Liver (tissue), 9 donors: ENCODE measurements around the gene CACNB4. TPM values are rescaled to one million over a fixed set of nuclear protein-coding genes. Genes with fewer than 3 reads are reported as not detected.

Experiments
- DNase-seq: peaks from one replicate; pipeline ENCODE4 v3.0.0-alpha.2; 2017; ENCODE audit warnings: low spot score
- H3K27ac ChIP-seq, 2 donors: one replicate each; pipeline ENCODE4 v1.7.0; 2013; ENCODE audit warnings: inconsistent platforms in 2 of 2, low read length in 2 of 2, control low read depth in 1 of 2, low read depth in 1 of 2, mild to moderate bottlenecking in 1 of 2
- H3K27me3 ChIP-seq, 4 donors: one replicate each; pipeline versions ENCODE4 v1.6.1 to v1.7.0; 2013; ENCODE audit warnings: low read length in 3 of 4, inconsistent platforms in 1 of 4, mild to moderate bottlenecking in 1 of 4, moderate library complexity in 1 of 4; ENCODE audit not compliant: control insufficient read depth in 4 of 4, insufficient read depth in 4 of 4
- H3K36me3 ChIP-seq, 4 donors: one replicate each; pipeline versions ENCODE4 v1.6.1 to v1.7.0; 2013; ENCODE audit warnings: low read length in 3 of 4, mild to moderate bottlenecking in 3 of 4, low read depth in 1 of 4, moderate library complexity in 1 of 4; ENCODE audit not compliant: control insufficient read depth in 4 of 4, insufficient read depth in 3 of 4
- H3K4me1 ChIP-seq, 4 donors: one replicate each; pipeline versions ENCODE4 v1.6.1 to v1.7.0; 2013; ENCODE audit warnings: low read length in 3 of 4, mild to moderate bottlenecking in 3 of 4, moderate library complexity in 1 of 4; ENCODE audit not compliant: control insufficient read depth in 4 of 4, insufficient read depth in 4 of 4
- H3K4me3 ChIP-seq, 3 donors: one replicate each; pipeline versions ENCODE4 v1.6.1 to v1.7.0; 2013; ENCODE audit warnings: low read length in 3 of 3, control low read depth in 1 of 3, low read depth in 1 of 3, mild to moderate bottlenecking in 1 of 3
- H3K9ac ChIP-seq, 2 donors: one replicate each; pipeline ENCODE4 v1.7.0; 2013; ENCODE audit warnings: low read length in 2 of 2, mild to moderate bottlenecking in 2 of 2, moderate library complexity in 2 of 2, control low read depth in 1 of 2, low read depth in 1 of 2
- H3K9me3 ChIP-seq, 4 donors: one replicate each; pipeline versions ENCODE4 v1.6.1 to v1.7.0; 2013; ENCODE audit warnings: low read length in 3 of 4; ENCODE audit not compliant: control insufficient read depth in 4 of 4
- ATF3 ChIP-seq: IDR thresholded peaks from 2 replicates; pipeline ENCODE4 v1.6.1; 2016; ENCODE audit warnings: antibody characterized with exemption
- CTCF ChIP-seq: fragments of 150-350 bp; IDR thresholded peaks from 2 replicates; pipeline ENCODE4 v1.5.1; 2017; ENCODE audit warnings: improper control_type of control experiment, low read depth, low read length; ENCODE audit not compliant: missing input control
- EGR1 ChIP-seq, 2 donors: IDR thresholded peaks; 2 replicates each; pipeline ENCODE4 v1.6.1; 2016 to 2018; ENCODE audit warnings: antibody characterized with exemption in 2 of 2, low read depth in 2 of 2
- GABPA ChIP-seq, 2 donors: IDR thresholded peaks in 1 of 2; conservative IDR thresholded peaks in 1 of 2; 2 replicates each; pipeline ENCODE4 v1.6.1; 2016; ENCODE audit warnings: antibody characterized with exemption in 2 of 2, mild to moderate bottlenecking in 1 of 2, moderate library complexity in 1 of 2
- HNF4A ChIP-seq, 2 donors: conservative IDR thresholded peaks; 2 replicates each; pipeline ENCODE4 v1.6.1; 2016; ENCODE audit warnings: antibody characterized with exemption in 2 of 2, mild to moderate bottlenecking in 2 of 2
- HNF4G ChIP-seq: IDR thresholded peaks from 2 replicates; pipeline ENCODE4 v1.6.1; 2016; ENCODE audit warnings: antibody characterized with exemption
- JUND ChIP-seq, 2 donors: IDR thresholded peaks; 2 replicates each; pipeline ENCODE4 v1.6.1; 2016; ENCODE audit warnings: antibody characterized with exemption in 2 of 2
- MAX ChIP-seq: IDR thresholded peaks from 2 replicates; pipeline ENCODE4 v1.6.1; 2016; ENCODE audit warnings: antibody characterized with exemption
- NR2F2 ChIP-seq: IDR thresholded peaks from 2 replicates; pipeline ENCODE4 v1.6.1; 2016; ENCODE audit warnings: antibody characterized with exemption
- RAD21 ChIP-seq, 2 donors: IDR thresholded peaks; 2 replicates each; pipeline ENCODE4 v1.6.1; 2016; ENCODE audit warnings: antibody characterized with exemption in 2 of 2, mild to moderate bottlenecking in 2 of 2
- RXRA ChIP-seq, 2 donors: IDR thresholded peaks; 2 replicates each; pipeline ENCODE4 v1.6.1; 2017 to 2018; ENCODE audit warnings: antibody characterized with exemption in 2 of 2, mild to moderate bottlenecking in 1 of 2
- SP1 ChIP-seq: IDR thresholded peaks from 2 replicates; pipeline ENCODE4 v1.6.1; 2018; ENCODE audit warnings: antibody characterized with exemption, mild to moderate bottlenecking
- TAF1 ChIP-seq: conservative IDR thresholded peaks from 2 replicates; pipeline ENCODE4 v1.6.1; 2016; ENCODE audit warnings: antibody characterized with exemption, mild to moderate bottlenecking
- WGBS: extraction: QIAGEN DNeasy Blood & Tissue Kit; methylation state at CpG from one replicate; pipeline ENCODE4 v1.1.7; 2013; 5-methylcytosine and 5-hydroxymethylcytosine counted together
- polyA plus RNA-seq, 2 donors: library from polyadenylated mRNA; stranded (reverse) in 1 of 2; unstranded in 1 of 2; fragments of 200-250 nt in 1 of 2; fragments of >200 nt in 1 of 2; fragmentation: Nextera tagmentation in 1 of 2; extraction: Ambion mirVana in 1 of 2; gene quantifications; one replicate each; pipeline versions ENCODE4 v1.2.1 to v1.2.3, GENCODE V29; 2013 to 2015
- total RNA-seq, 2 donors: library from RNA; depleted of rRNA; stranded (reverse); fragments of >200 nt; gene quantifications; one replicate each; pipeline ENCODE4 v1.2.3, GENCODE V29; 2014
- TF ChIP-seq, protein P1 (sequence below): IDR thresholded peaks from 2 replicates; pipeline ENCODE4 v1.6.1; 2016; ENCODE audit warnings: antibody characterized with exemption
- donor health status: healthy.
- donor health status: healthy.
- donor health status: healthy.
- donor health status: healthy.
- donor health status: healthy.

CACNB4 gene
- total and polyA plus RNA-seq, 4 donors: 0.02 to 0.50 (median 0.21) TPM

DNA sequence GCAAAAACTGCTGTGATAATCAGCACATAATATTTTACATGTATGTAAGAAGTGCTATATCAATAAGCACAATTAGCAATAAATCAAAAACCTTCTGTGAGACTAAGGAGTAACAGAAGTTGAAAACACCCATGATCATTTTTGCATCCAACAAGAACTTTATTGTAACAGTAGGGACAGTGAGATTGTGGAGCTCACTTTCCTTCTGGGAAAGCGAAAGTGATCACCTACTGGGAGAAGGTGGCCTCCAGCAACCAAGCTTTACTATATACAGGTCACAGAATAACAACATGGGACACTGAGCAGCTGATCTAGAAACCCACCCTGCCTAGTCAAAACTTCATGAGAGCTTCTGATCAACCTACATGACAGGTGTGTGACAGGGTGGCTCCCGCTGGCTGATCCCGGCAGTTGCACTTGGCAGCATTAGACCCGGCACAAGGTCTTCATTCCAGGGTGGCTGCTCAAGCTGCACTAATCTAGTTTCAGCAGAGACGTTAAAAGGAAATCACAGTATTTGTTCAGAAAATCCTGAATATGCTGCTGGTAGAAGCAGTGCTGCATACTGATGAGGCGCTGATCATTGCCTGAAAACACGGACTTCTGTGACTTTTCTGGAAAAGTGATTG is 207.2 kb downstream of the CACNB4 start:
- Histone ChIP-seq H3K36me3 (no peaks in the 10 kb centered on the region), H3K4me1 (no peaks in the 10 kb centered on the region), H3K4me3 (peak overlapping the region in 1 of 3 donors; percentile 13), H3K27ac (no peak overlapping the region), H3K9ac (no peak overlapping the region), H3K27me3 (no peaks in the 10 kb centered on the region), H3K9me3 (peaks cover 0 to 4% (median under 1%) of the 10 kb centered on the region in 4 donors)
- TF ChIP-seq EGR1 (IDR thresholded peaks at IDR 0.05; ENCODE audit: low read depth in 2 of 2) (no peak), CTCF (no peak), SP1 (no peak), MAX (no peak), HNF4G (no peak), NR2F2 (no peak), TAF1 (no peak), RXRA (IDR thresholded peaks at IDR 0.05) (no peak), GABPA (IDR thresholded peaks at IDR 0.05 in 1 of 2, conservative IDR thresholded peaks at IDR 0.05 in 1 of 2) (no peak)
- no peak for DNase-seq
- WGBS: 54% methylated on average over 7 of the region's 7 CpGs

- WGBS: 87% methylated on average over 2 of the region's 2 CpGs
- TF ChIP-seq JUND (IDR thresholded peaks at IDR 0.05): no peak
- TF ChIP-seq EGR1 (IDR thresholded peaks at IDR 0.05; ENCODE audit: low read depth in 2 of 2): no peak
- TF ChIP-seq MAX: no peak
- TF ChIP-seq, protein P1, sequence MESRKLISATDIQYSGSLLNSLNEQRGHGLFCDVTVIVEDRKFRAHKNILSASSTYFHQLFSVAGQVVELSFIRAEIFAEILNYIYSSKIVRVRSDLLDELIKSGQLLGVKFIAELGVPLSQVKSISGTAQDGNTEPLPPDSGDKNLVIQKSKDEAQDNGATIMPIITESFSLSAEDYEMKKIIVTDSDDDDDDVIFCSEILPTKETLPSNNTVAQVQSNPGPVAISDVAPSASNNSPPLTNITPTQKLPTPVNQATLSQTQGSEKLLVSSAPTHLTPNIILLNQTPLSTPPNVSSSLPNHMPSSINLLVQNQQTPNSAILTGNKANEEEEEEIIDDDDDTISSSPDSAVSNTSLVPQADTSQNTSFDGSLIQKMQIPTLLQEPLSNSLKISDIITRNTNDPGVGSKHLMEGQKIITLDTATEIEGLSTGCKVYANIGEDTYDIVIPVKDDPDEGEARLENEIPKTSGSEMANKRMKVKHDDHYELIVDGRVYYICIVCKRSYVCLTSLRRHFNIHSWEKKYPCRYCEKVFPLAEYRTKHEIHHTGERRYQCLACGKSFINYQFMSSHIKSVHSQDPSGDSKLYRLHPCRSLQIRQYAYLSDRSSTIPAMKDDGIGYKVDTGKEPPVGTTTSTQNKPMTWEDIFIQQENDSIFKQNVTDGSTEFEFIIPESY: no peak
- no peak for TF ChIP-seq ATF3
- no peak for TF ChIP-seq HNF4A (conservative IDR thresholded peaks at IDR 0.05)
- no peak for TF ChIP-seq RAD21 (IDR thresholded peaks at IDR 0.05)
- no peak for TF ChIP-seq SP1
- TF ChIP-seq CTCF: no peak
- H3K4me3 ChIP-seq: no peak overlapping the region
- DNase-seq: no peak
- no peak overlapping the region for H3K27ac ChIP-seq
- no peaks in the 10 kb centered on the region for H3K27me3 ChIP-seq
- H3K9me3 ChIP-seq: no peaks in the 10 kb centered on the region
- H3K36me3 ChIP-seq: no peaks in the 10 kb centered on the region
- no peaks in the 10 kb centered on the region for H3K4me1 ChIP-seq
- H3K9ac ChIP-seq: no peak overlapping the region
Observed at GRCh38 chr2:151887164-151887563, 211.7 kb downstream of the CACNB4 start.
